K562 (cell line): ENCODE data around the gene GET3. TPM values are rescaled to one million over a fixed set of nuclear protein-coding genes. Genes with fewer than 3 reads are reported as not detected.

Experiments
- ADNP ChIP-seq: fragments of 200-800 bp; sonication (Bioruptor generic); IDR thresholded peaks from 2 replicates; pipeline ENCODE4 v1.6.1; 2016; ENCODE audit warnings: missing genetic modification characterization, missing compliant biosample characterization
- ATF7 ChIP-seq: fragments of 450-650 bp; IDR thresholded peaks from 2 replicates; pipeline ENCODE4 v1.7.1; 2014; ENCODE audit warnings: mild to moderate bottlenecking, moderate library complexity
- BHLHE40 ChIP-seq: IDR thresholded peaks from 2 replicates; pipeline ENCODE4 v1.6.1; 2011; ENCODE audit warnings: low read length, improper control_type of control experiment
- ELF2 ChIP-seq: fragments of 250-450 bp; sonication (Bioruptor Pico); IDR thresholded peaks from 2 replicates; pipeline ENCODE4 v1.5.0; 2021; ENCODE audit warnings: mild to moderate bottlenecking
- EP400 ChIP-seq: fragments of 450-650 bp; IDR thresholded peaks from 2 replicates; pipeline ENCODE4 v1.6.1; 2017; ENCODE audit warnings: antibody characterized with exemption, mild to moderate bottlenecking, moderate library complexity
- FOXA3 ChIP-seq, 2 experiments: fragments of 450-650 bp in 1 of 2; sonication (generic) in 1 of 2; formaldehyde crosslinking; IDR thresholded peaks in 1 of 2; conservative IDR thresholded peaks in 1 of 2; 2 replicates each; pipeline versions ENCODE4 v1.4.0 to v1.8.0; 2020 to 2022; ENCODE audit warnings: mild to moderate bottlenecking in 2 of 2, missing genetic modification reagents in 1 of 2
- HIVEP1 ChIP-seq: fragments of 250-450 bp; sonication (Bioruptor Pico); IDR thresholded peaks from 2 replicates; pipeline ENCODE4 v1.4.0; 2020; ENCODE audit warnings: mild to moderate bottlenecking
- NFE2L1 ChIP-seq: fragments of 450-650 bp; IDR thresholded peaks from 2 replicates; pipeline ENCODE4 v1.6.1; 2016; ENCODE audit warnings: missing genetic modification characterization, low read depth, mild to moderate bottlenecking, missing compliant biosample characterization, moderate library complexity, borderline replicate concordance
- NR2C1 ChIP-seq, 2 experiments: fragments of 450-650 bp; IDR thresholded peaks; 2 replicates each; pipeline ENCODE4 v1.6.1; 2017; ENCODE audit warnings: mild to moderate bottlenecking in 2 of 2, antibody characterized with exemption in 1 of 2, inconsistent platforms in 1 of 2, missing compliant biosample characterization in 1 of 2, missing genetic modification characterization in 1 of 2
- POLR2AphosphoS2 ChIP-seq: IDR thresholded peaks from 2 replicates; pipeline ENCODE4 v1.6.1; 2012; ENCODE audit warnings: low read length, improper control_type of control experiment
- RFX1 ChIP-seq: fragments of 450-650 bp; IDR thresholded peaks from 2 replicates; pipeline ENCODE4 v1.6.1; 2016; ENCODE audit warnings: mild to moderate bottlenecking, moderate library complexity
- TEAD1 ChIP-seq, 2 experiments: fragments of 450-650 bp in 1 of 2; sonication (generic) in 1 of 2; formaldehyde crosslinking; IDR thresholded peaks; 2 replicates each; pipeline versions ENCODE4 v1.4.0 to v1.8.0; 2020 to 2022; ENCODE audit warnings: mild to moderate bottlenecking in 2 of 2, missing genetic modification reagents in 1 of 2
- ZKSCAN3 ChIP-seq: fragments of 250-450 bp; sonication (Bioruptor Pico); IDR thresholded peaks from 2 replicates; pipeline ENCODE4 v1.4.0; 2020
- polyA plus RNA-seq, 8 experiments: library from polyadenylated mRNA; depleted of rRNA in 4 of 8; stranded (reverse) in 5 of 8; unstranded in 3 of 8; fragments of >200 nt; fragmentation: Nextera tagmentation in 2 of 8; fragmentation: Illumina TruSeq in 1 of 8; extraction: Ambion mirVana in 2 of 8; extraction: Trizol in 1 of 8; gene quantifications; 2 replicates each; pipeline versions ENCODE4 v1.2.1 to v1.2.3, GENCODE V29; 2011 to 2014; ENCODE audit warnings: inconsistent platforms in 1 of 8, missing spikeins in 1 of 8
- total RNA-seq, 7 experiments: library from RNA; depleted of rRNA in 6 of 7; stranded (reverse); fragments of >200 nt in 6 of 7; fragmentation: Illumina TruSeq in 2 of 7; extraction: Trizol in 2 of 7; gene quantifications; 2 replicates each; pipeline versions ENCODE4 v1.2.1 to v1.2.3, GENCODE V29; 2011 to 2021; ENCODE audit warnings: low replicate concordance in 1 of 7
- TF ChIP-seq, protein P1 (sequence below), 2 experiments: fragments of 200-800 bp in 1 of 2; sonication (Bioruptor generic) in 1 of 2; sonication (generic) in 1 of 2; formaldehyde crosslinking in 1 of 2; IDR thresholded peaks in 1 of 2; conservative IDR thresholded peaks in 1 of 2; 2 replicates each; pipeline versions ENCODE4 v1.5.0 to v1.6.1; 2016 to 2020; ENCODE audit warnings: missing compliant biosample characterization in 1 of 2, missing genetic modification characterization in 1 of 2, missing genetic modification reagents in 1 of 2
- TF ChIP-seq, protein P2 (sequence below): IDR thresholded peaks from 3 replicates; pipeline ENCODE4 v1.6.1; 2011; ENCODE audit warnings: borderline replicate concordance, mild to moderate bottlenecking, moderate library complexity; ENCODE audit not compliant: insufficient read length; ENCODE audit errors: extremely low read depth
- TF ChIP-seq, protein P3 (sequence below), 2 experiments: IDR thresholded peaks; 2 replicates each; pipeline ENCODE4 v1.6.1; 2011; ENCODE audit warnings: borderline replicate concordance in 1 of 2, control low read depth in 1 of 2, low read depth in 1 of 2, low read length in 1 of 2, mild to moderate bottlenecking in 1 of 2, mixed read lengths in 1 of 2, moderate library complexity in 1 of 2; ENCODE audit not compliant: insufficient read depth in 1 of 2, insufficient read length in 1 of 2, poor library complexity in 1 of 2, severe bottlenecking in 1 of 2; ENCODE audit errors: extremely low read depth in 1 of 2
- TF ChIP-seq, protein P4 (sequence below): fragments of 200-400 bp; formaldehyde crosslinking; IDR thresholded peaks from 2 replicates; pipeline ENCODE4 v1.6.1; 2017; ENCODE audit warnings: mild to moderate bottlenecking, low read depth, low read length, moderate library complexity

GET3 gene
- total and polyA plus RNA-seq, 9 of the 15 experiments (the other 6 are each of a cell fraction or from before 2014, with no cell fraction given): 8.3 to 83.5 (median 51.8) TPM

DNA sequence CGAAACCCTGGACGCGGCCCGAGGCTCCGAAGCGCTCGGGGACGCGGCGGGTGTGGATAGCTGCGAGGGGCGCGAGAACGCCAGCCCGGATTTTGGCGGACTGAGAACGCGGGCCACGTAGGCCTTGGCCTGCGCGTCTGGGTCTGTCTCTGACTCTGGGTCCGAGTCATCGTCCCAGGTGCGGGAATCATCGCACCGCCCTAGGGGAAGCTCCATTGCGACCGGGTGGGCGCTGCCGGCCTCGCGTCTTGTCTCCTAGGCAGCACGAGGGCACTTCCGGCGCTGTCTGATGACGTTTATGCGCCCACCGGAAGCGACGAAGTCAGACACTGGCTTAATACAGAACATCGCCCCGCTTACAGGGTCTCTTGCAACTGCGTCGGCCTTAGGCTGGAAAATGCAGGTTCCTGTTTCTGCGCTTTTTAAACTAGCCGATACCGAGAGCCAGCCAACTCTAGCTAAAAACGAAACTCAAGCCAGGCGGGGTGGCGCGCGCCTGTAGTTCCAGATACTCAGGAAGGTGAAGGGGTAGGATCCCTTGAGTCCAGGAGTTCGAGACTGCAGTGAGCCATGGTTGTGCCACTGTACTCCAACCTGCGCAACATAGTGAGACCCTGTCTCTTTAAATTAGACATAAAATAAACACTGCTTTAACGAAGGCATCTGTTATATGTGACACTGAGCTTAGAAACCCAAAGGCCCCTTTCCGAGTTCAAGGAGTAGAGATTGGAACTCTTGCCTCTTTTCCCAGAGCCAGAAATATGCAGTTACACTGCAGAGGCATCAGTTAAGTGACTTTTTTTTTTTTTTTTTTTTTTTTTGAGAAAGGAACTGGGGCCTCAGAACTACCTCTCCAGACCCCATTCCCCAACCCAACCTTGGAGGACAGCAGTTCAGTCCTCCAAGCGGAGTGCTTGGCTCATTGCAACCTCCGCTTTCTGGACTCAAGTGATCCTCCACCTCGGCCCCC lies 40.6 kb upstream of the GET3 start, which contains the start of gene FBXW9 (continued):
- TF ChIP-seq, protein P1, sequence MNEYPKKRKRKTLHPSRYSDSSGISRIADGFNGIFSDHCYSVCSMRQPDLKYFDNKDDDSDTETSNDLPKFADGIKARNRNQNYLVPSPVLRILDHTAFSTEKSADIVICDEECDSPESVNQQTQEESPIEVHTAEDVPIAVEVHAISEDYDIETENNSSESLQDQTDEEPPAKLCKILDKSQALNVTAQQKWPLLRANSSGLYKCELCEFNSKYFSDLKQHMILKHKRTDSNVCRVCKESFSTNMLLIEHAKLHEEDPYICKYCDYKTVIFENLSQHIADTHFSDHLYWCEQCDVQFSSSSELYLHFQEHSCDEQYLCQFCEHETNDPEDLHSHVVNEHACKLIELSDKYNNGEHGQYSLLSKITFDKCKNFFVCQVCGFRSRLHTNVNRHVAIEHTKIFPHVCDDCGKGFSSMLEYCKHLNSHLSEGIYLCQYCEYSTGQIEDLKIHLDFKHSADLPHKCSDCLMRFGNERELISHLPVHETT (CRISPR knock-in tag; conservative IDR thresholded peaks at IDR 0.05 in 1 of 2, IDR thresholded peaks at IDR 0.05 in 1 of 2): 0 out of 4 replicates have a peak, but pooled peaks of 1 of the 2 experiments have one; percentile 41
- TF ChIP-seq FOXA3 (CRISPR knock-in tag; conservative IDR thresholded peaks at IDR 0.05 in 1 of 2, IDR thresholded peaks at IDR 0.05 in 1 of 2) (0 out of 4 replicates have a peak, but pooled peaks of 1 of the 2 experiments have one; percentile 22), BHLHE40 (0 out of 2 replicates have a peak, but pooled peaks have one; percentile 24), NR2C1 (IDR thresholded peaks at IDR 0.05) (no peak), NR2C1 (tag; IDR thresholded peaks at IDR 0.05) (no peak), HIVEP1 (CRISPR knock-in tag) (no peak), POLR2AphosphoS2 (peak; percentile 97), ADNP (tag) (peak; percentile 52; the same call in 1 of the 2 replicates), NFE2L1 (no peak), ZKSCAN3 (CRISPR knock-in tag) (no peak), EP400 (peak; percentile 73), ATF7 (peak; percentile 74; the same call in 1 of the 2 replicates), ELF2 (CRISPR knock-in tag) (peak; percentile 90), TEAD1 (CRISPR knock-in tag; IDR thresholded peaks at IDR 0.05) (no peak), RFX1 (peak; percentile 94)
- TF ChIP-seq, protein P2, sequence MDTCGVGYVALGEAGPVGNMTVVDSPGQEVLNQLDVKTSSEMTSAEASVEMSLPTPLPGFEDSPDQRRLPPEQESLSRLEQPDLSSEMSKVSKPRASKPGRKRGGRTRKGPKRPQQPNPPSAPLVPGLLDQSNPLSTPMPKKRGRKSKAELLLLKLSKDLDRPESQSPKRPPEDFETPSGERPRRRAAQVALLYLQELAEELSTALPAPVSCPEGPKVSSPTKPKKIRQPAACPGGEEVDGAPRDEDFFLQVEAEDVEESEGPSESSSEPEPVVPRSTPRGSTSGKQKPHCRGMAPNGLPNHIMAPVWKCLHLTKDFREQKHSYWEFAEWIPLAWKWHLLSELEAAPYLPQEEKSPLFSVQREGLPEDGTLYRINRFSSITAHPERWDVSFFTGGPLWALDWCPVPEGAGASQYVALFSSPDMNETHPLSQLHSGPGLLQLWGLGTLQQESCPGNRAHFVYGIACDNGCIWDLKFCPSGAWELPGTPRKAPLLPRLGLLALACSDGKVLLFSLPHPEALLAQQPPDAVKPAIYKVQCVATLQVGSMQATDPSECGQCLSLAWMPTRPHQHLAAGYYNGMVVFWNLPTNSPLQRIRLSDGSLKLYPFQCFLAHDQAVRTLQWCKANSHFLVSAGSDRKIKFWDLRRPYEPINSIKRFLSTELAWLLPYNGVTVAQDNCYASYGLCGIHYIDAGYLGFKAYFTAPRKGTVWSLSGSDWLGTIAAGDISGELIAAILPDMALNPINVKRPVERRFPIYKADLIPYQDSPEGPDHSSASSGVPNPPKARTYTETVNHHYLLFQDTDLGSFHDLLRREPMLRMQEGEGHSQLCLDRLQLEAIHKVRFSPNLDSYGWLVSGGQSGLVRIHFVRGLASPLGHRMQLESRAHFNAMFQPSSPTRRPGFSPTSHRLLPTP: peak; percentile 33
- TF ChIP-seq, protein P3, sequence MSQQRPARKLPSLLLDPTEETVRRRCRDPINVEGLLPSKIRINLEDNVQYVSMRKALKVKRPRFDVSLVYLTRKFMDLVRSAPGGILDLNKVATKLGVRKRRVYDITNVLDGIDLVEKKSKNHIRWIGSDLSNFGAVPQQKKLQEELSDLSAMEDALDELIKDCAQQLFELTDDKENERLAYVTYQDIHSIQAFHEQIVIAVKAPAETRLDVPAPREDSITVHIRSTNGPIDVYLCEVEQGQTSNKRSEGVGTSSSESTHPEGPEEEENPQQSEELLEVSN (IDR thresholded peaks at IDR 0.05; ENCODE audit: borderline replicate concordance in 1 of 2, extremely low read depth in 1 of 2, insufficient read depth in 1 of 2, insufficient read length in 1 of 2, low read depth in 1 of 2, low read length in 1 of 2, poor library complexity in 1 of 2, severe bottlenecking in 1 of 2): peak in 1 of 2 experiments; percentile 3
- TF ChIP-seq, protein P4, sequence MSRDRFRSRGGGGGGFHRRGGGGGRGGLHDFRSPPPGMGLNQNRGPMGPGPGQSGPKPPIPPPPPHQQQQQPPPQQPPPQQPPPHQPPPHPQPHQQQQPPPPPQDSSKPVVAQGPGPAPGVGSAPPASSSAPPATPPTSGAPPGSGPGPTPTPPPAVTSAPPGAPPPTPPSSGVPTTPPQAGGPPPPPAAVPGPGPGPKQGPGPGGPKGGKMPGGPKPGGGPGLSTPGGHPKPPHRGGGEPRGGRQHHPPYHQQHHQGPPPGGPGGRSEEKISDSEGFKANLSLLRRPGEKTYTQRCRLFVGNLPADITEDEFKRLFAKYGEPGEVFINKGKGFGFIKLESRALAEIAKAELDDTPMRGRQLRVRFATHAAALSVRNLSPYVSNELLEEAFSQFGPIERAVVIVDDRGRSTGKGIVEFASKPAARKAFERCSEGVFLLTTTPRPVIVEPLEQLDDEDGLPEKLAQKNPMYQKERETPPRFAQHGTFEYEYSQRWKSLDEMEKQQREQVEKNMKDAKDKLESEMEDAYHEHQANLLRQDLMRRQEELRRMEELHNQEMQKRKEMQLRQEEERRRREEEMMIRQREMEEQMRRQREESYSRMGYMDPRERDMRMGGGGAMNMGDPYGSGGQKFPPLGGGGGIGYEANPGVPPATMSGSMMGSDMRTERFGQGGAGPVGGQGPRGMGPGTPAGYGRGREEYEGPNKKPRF: no peak
